ENCODE data around the gene CEP63. TPM values are rescaled to one million over a fixed set of nuclear protein-coding genes. Genes with fewer than 3 reads are reported as not detected.

CEP63 gene
- total RNA-seq, 1 experiment from 2014 or later, result 13.7 TPM

GRCh38 chr3:134480546-134480945, 5.3 kb upstream of the CEP63 start:
- Histone ChIP-seq H3K27me3 (ENCODE audit: control insufficient read depth, insufficient read depth, low read length) (no peaks in the 10 kb centered on the region), H3K4me3 (ENCODE audit: insufficient read depth, low read depth, low read length) (no peak overlapping the region), H3K36me3 (replicated peaks; ENCODE audit: control insufficient read depth, insufficient read depth, low read length) (peaks cover 33% of the 10 kb centered on the region)
- DNase-seq, result no peak

- Histone ChIP-seq H3K27me3 (ENCODE audit: control insufficient read depth, insufficient read depth, low read length) (no peaks in the 10 kb centered on the region), H3K36me3 (replicated peaks; ENCODE audit: control insufficient read depth, insufficient read depth, low read length) (peaks cover 33% of the 10 kb centered on the region), H3K4me3 (ENCODE audit: insufficient read depth, low read depth, low read length) (no peak overlapping the region)
- DNase-seq, result no peak
Observed at GRCh38 chr3:134481166-134481565, 4.7 kb upstream of the CEP63 start.

GRCh38 chr3:134482622-134483021, 3.2 kb upstream of the CEP63 start:
- peaks cover 25% of the 10 kb centered on the region for H3K36me3 ChIP-seq (replicated peaks; ENCODE audit: control insufficient read depth, insufficient read depth, low read length)
- H3K4me3 ChIP-seq (ENCODE audit: insufficient read depth, low read depth, low read length), result no peak overlapping the region
- H3K27me3 ChIP-seq (ENCODE audit: control insufficient read depth, insufficient read depth, low read length), result no peaks in the 10 kb centered on the region

GRCh38 chr3:134483195-134483900, 2.5 kb upstream of the CEP63 start:
- Histone ChIP-seq H3K4me3 (ENCODE audit: insufficient read depth, low read depth, low read length) (no peak overlapping the region), H3K36me3 (replicated peaks; ENCODE audit: control insufficient read depth, insufficient read depth, low read length) (peaks cover 19% of the 10 kb centered on the region), H3K27me3 (ENCODE audit: control insufficient read depth, insufficient read depth, low read length) (no peaks in the 10 kb centered on the region)
- no peak for DNase-seq

More at GRCh38 chr3:134482622-134483021, 3.2 kb upstream of the CEP63 start:
- DNase-seq, result no peak

- peak; percentile 56 for DNase-seq
- peak overlapping the region; percentile 80 for H3K4me3 ChIP-seq (ENCODE audit: insufficient read depth, low read depth, low read length)
- H3K36me3 ChIP-seq (replicated peaks; ENCODE audit: control insufficient read depth, insufficient read depth, low read length), result peaks cover 13% of the 10 kb centered on the region
- no peaks in the 10 kb centered on the region for H3K27me3 ChIP-seq (ENCODE audit: control insufficient read depth, insufficient read depth, low read length)
Observed at GRCh38 chr3:134485075-134485717, 661 bp upstream of the CEP63 start.

- H3K36me3 ChIP-seq (replicated peaks; ENCODE audit: control insufficient read depth, insufficient read depth, low read length), result peaks cover 4% of the 10 kb centered on the region
- no peak for DNase-seq
- no peaks in the 10 kb centered on the region for H3K27me3 ChIP-seq (ENCODE audit: control insufficient read depth, insufficient read depth, low read length)
- H3K4me3 ChIP-seq (ENCODE audit: insufficient read depth, low read depth, low read length), result peak overlapping the region; percentile 80
Observed at GRCh38 chr3:134486577-134487041, 752 bp downstream of the CEP63 start.

GRCh38 chr3:134487406-134487805, 1.5 kb downstream of the CEP63 start:
- Histone ChIP-seq H3K36me3 (replicated peaks; ENCODE audit: control insufficient read depth, insufficient read depth, low read length) (peaks cover 1% of the 10 kb centered on the region), H3K27me3 (ENCODE audit: control insufficient read depth, insufficient read depth, low read length) (no peaks in the 10 kb centered on the region), H3K4me3 (ENCODE audit: insufficient read depth, low read depth, low read length) (no peak overlapping the region)
- DNase-seq, result no peak

- no peaks in the 10 kb centered on the region for H3K27me3 ChIP-seq (ENCODE audit: control insufficient read depth, insufficient read depth, low read length)
- no peak overlapping the region for H3K4me3 ChIP-seq (ENCODE audit: insufficient read depth, low read depth, low read length)
- no peaks in the 10 kb centered on the region for H3K36me3 ChIP-seq (replicated peaks; ENCODE audit: control insufficient read depth, insufficient read depth, low read length)
- DNase-seq, result no peak
Observed at GRCh38 chr3:134494495-134494894, 8.6 kb downstream of the CEP63 start.

GRCh38 chr3:134495980-134496379, 10.1 kb downstream of the CEP63 start:
- no peak overlapping the region for H3K4me3 ChIP-seq (ENCODE audit: insufficient read depth, low read depth, low read length)
- no peak for DNase-seq
- no peaks in the 10 kb centered on the region for H3K27me3 ChIP-seq (ENCODE audit: control insufficient read depth, insufficient read depth, low read length)
- no peaks in the 10 kb centered on the region for H3K36me3 ChIP-seq (replicated peaks; ENCODE audit: control insufficient read depth, insufficient read depth, low read length)

GRCh38 chr3:134496471-134497071, 10.7 kb downstream of the CEP63 start:
- H3K27me3 ChIP-seq (ENCODE audit: control insufficient read depth, insufficient read depth, low read length), result no peaks in the 10 kb centered on the region
- no peaks in the 10 kb centered on the region for H3K36me3 ChIP-seq (replicated peaks; ENCODE audit: control insufficient read depth, insufficient read depth, low read length)
- no peak for DNase-seq
- H3K4me3 ChIP-seq (ENCODE audit: insufficient read depth, low read depth, low read length), result no peak overlapping the region

GRCh38 chr3:134503266-134503665, 17.4 kb downstream of the CEP63 start:
- DNase-seq, result no peak
- Histone ChIP-seq H3K27me3 (ENCODE audit: control insufficient read depth, insufficient read depth, low read length) (no peaks in the 10 kb centered on the region), H3K36me3 (replicated peaks; ENCODE audit: control insufficient read depth, insufficient read depth, low read length) (no peaks in the 10 kb centered on the region), H3K4me3 (ENCODE audit: insufficient read depth, low read depth, low read length) (no peak overlapping the region)

GRCh38 chr3:134504132-134504531, 18.3 kb downstream of the CEP63 start:
- Histone ChIP-seq H3K4me3 (ENCODE audit: insufficient read depth, low read depth, low read length) (no peak overlapping the region), H3K27me3 (ENCODE audit: control insufficient read depth, insufficient read depth, low read length) (no peaks in the 10 kb centered on the region), H3K36me3 (replicated peaks; ENCODE audit: control insufficient read depth, insufficient read depth, low read length) (no peaks in the 10 kb centered on the region)
- DNase-seq, result no peak

- no peak for DNase-seq
- Histone ChIP-seq H3K4me3 (ENCODE audit: insufficient read depth, low read depth, low read length) (no peak overlapping the region), H3K36me3 (replicated peaks; ENCODE audit: control insufficient read depth, insufficient read depth, low read length) (no peaks in the 10 kb centered on the region), H3K27me3 (ENCODE audit: control insufficient read depth, insufficient read depth, low read length) (no peaks in the 10 kb centered on the region)
Observed at GRCh38 chr3:134505485-134505884, 19.6 kb downstream of the CEP63 start.

- Histone ChIP-seq H3K36me3 (replicated peaks; ENCODE audit: control insufficient read depth, insufficient read depth, low read length) (no peaks in the 10 kb centered on the region), H3K27me3 (ENCODE audit: control insufficient read depth, insufficient read depth, low read length) (no peaks in the 10 kb centered on the region), H3K4me3 (ENCODE audit: insufficient read depth, low read depth, low read length) (no peak overlapping the region)
- no peak for DNase-seq
Observed at GRCh38 chr3:134511500-134511899, 25.6 kb downstream of the CEP63 start.

GRCh38 chr3:134516905-134517304, 31.0 kb downstream of the CEP63 start:
- Histone ChIP-seq H3K36me3 (replicated peaks; ENCODE audit: control insufficient read depth, insufficient read depth, low read length) (no peaks in the 10 kb centered on the region), H3K27me3 (ENCODE audit: control insufficient read depth, insufficient read depth, low read length) (no peaks in the 10 kb centered on the region), H3K4me3 (ENCODE audit: insufficient read depth, low read depth, low read length) (no peak overlapping the region)
- no peak for DNase-seq

All from H7 (cell line).